ENCODE measurements around the gene FADS3. TPM values are rescaled to one million over a fixed set of nuclear protein-coding genes. Genes with fewer than 3 reads are reported as not detected.

Gene FADS3
- total RNA-seq, 3 donors from 2014 or later = 8.4 to 21.0 (median 11.5) TPM

DNA sequence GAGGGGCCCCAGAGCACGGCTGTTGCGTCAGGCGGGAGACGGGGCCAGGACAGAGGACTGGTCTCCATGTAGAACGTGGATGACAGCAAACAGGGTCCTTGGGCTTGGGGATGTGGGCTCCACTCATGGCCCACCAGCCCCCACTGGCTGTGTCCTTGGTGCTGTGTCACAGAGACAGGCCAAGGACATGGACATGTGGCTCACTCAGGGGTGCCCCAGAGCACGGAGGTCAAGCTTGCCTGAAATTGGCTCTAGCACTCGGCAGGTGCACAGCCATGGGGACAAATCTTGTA, 48.9 kb downstream of the FADS3 start:
- no peaks in the 10 kb centered on the region for H3K4me1 ChIP-seq (ENCODE audit: low read depth)
- H3K9me3 ChIP-seq = no peaks in the 10 kb centered on the region
- TF ChIP-seq, protein P1, sequence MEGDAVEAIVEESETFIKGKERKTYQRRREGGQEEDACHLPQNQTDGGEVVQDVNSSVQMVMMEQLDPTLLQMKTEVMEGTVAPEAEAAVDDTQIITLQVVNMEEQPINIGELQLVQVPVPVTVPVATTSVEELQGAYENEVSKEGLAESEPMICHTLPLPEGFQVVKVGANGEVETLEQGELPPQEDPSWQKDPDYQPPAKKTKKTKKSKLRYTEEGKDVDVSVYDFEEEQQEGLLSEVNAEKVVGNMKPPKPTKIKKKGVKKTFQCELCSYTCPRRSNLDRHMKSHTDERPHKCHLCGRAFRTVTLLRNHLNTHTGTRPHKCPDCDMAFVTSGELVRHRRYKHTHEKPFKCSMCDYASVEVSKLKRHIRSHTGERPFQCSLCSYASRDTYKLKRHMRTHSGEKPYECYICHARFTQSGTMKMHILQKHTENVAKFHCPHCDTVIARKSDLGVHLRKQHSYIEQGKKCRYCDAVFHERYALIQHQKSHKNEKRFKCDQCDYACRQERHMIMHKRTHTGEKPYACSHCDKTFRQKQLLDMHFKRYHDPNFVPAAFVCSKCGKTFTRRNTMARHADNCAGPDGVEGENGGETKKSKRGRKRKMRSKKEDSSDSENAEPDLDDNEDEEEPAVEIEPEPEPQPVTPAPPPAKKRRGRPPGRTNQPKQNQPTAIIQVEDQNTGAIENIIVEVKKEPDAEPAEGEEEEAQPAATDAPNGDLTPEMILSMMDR (IDR thresholded peaks at IDR 0.05) = no peak
- ATAC-seq (no peak), DNase-seq (no peak)
- no peak overlapping the region for H3K4me3 ChIP-seq
- intact Hi-C loops (cut with DNase I, micrococcal nuclease) = no loop called here
- H3K36me3 ChIP-seq (ENCODE audit: low read depth) = no peaks in the 10 kb centered on the region

DNA sequence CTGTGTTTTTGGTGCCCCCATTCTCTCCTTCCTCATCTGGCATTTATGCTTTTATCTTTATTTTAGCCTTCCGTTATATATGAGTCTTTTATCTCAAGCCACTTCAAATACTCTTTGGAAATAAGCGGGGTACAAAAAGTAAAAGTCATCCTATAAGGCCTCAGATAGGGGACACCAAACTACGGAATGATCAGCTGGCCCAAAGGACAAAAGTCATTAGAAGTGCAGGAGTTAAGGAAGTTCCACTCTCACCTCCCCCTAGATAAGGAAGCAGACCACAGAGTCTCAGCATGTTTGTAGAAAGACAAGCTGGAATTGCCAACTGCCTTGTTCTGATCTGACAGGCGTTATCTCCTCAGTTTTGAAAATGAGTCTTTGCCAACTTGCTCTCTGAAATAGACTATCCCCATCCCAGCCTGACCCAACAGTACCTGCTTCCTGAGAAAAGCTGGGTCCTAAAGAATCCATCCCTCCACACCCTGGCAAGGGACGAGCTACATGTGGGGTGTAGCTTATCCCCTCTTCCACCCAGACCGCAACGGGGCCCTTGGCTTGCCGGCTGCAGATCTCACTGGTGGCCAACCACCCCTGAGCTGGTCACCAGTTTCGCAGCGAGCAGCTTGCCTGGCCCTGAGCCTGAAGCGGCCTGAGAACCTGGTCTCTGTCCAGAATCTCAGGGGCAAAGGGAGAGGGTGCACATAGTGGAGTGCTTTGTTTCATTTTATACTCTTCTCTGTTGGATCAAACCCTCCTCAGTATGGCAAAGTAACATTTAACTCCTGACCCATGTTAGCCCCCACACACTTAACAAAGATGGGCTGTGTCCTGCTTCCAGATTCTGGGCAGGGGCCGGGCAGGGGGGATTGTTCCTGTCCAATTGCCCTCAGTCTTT, 49.5 kb downstream of the FADS3 start:
- intact Hi-C loops (cut with DNase I, micrococcal nuclease) = no loop called here
- Histone ChIP-seq H3K9me3 (no peaks in the 10 kb centered on the region), H3K4me3 (no peak overlapping the region), H3K36me3 (ENCODE audit: low read depth) (no peaks in the 10 kb centered on the region), H3K4me1 (ENCODE audit: low read depth) (no peaks in the 10 kb centered on the region)
- no peak for DNase-seq
- ATAC-seq = no peak
- TF ChIP-seq, protein P1 (IDR thresholded peaks at IDR 0.05) = no peak

GRCh38 chr11:61840371-61840770, 51.0 kb downstream of the FADS3 start:
- intact Hi-C loops (cut with DNase I, micrococcal nuclease) = no loop called here
- no peaks in the 10 kb centered on the region for H3K9me3 ChIP-seq
- ATAC-seq (no peak), DNase-seq (no peak)
- H3K36me3 ChIP-seq (ENCODE audit: low read depth) = no peaks in the 10 kb centered on the region
- no peak overlapping the region for H3K4me3 ChIP-seq
- TF ChIP-seq, protein P1 (IDR thresholded peaks at IDR 0.05) = no peak
- H3K4me1 ChIP-seq (ENCODE audit: low read depth) = no peaks in the 10 kb centered on the region

- TF ChIP-seq, protein P1 (IDR thresholded peaks at IDR 0.05) = no peak
- no peaks in the 10 kb centered on the region for H3K36me3 ChIP-seq (ENCODE audit: low read depth)
- no peaks in the 10 kb centered on the region for H3K9me3 ChIP-seq
- DNase-seq (no peak), ATAC-seq (no peak)
- no peaks in the 10 kb centered on the region for H3K4me1 ChIP-seq (ENCODE audit: low read depth)
- H3K4me3 ChIP-seq = no peak overlapping the region
- intact Hi-C loops (cut with DNase I, micrococcal nuclease) = no loop called here
Observed at GRCh38 chr11:61839742-61840141, 51.6 kb downstream of the FADS3 start.

DNA sequence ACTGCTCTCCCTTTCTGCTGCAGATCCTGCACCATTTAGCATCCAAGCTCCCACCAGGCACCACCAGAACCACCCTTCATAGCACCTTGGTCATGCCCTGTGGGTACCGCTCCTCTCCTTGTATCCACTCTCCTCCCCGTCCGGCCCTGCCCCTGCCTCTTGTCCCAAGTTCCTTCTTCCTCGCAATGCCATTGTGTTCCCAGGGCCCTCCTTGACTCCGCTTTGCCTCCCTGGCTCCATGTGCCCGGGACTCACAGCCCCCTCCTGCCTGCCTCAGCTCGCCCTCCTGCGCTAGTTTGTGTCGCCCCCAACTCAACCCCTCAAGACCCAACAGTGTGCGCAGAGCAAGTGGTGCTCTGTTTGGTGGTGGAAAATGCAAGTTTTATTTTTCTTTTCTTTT, 52.4 kb downstream of the FADS3 start:
- no peaks in the 10 kb centered on the region for H3K9me3 ChIP-seq
- ATAC-seq (no peak), DNase-seq (no peak)
- H3K4me1 ChIP-seq (ENCODE audit: low read depth) = no peaks in the 10 kb centered on the region
- TF ChIP-seq, protein P1 (IDR thresholded peaks at IDR 0.05) = no peak
- no peaks in the 10 kb centered on the region for H3K36me3 ChIP-seq (ENCODE audit: low read depth)
- intact Hi-C loops (cut with DNase I, micrococcal nuclease) = no loop called here
- no peak overlapping the region for H3K4me3 ChIP-seq
